GM23338 (cell line): ENCODE data around the gene DDR2. TPM values are rescaled to one million over a fixed set of nuclear protein-coding genes. Genes with fewer than 3 reads are reported as not detected.

Experiments used
- ATAC-seq: fragments of 200-7000 bp; cut with Tn5 transposase; 3 replicates; pipeline ENCODE4 v1.9.1; 2020
- DNase-seq: peaks from one replicate; pipeline ENCODE4 v3.0.0-alpha.2; 2015; ENCODE audit warnings: low spot score
- H2AFZ ChIP-seq: fragments of 200-600 bp; sonication (generic); 2 replicates; pipeline ENCODE4 v1.8.0; 2016; ENCODE audit warnings: antibody characterized with exemption, mild to moderate bottlenecking, moderate library complexity
- H3F3A ChIP-seq: fragments of 200-600 bp; sonication (generic); replicated peaks from 2 replicates; pipeline ENCODE4 v1.8.0; 2017; ENCODE audit warnings: antibody characterized with exemption, mixed run types, low read depth
- H3K27ac ChIP-seq: fragments of 200-600 bp; sonication (generic); 2 replicates; pipeline ENCODE4 v1.6.1; 2016; ENCODE audit warnings: low read depth
- H3K27me3 ChIP-seq: fragments of 200-600 bp; sonication (generic); 2 replicates; pipeline ENCODE4 v1.8.0; 2016; ENCODE audit warnings: mild to moderate bottlenecking, mixed run types, moderate library complexity; ENCODE audit not compliant: insufficient read depth
- H3K36me3 ChIP-seq: fragments of 200-600 bp; sonication (generic); 2 replicates; pipeline ENCODE4 v1.8.0; 2016; ENCODE audit warnings: mild to moderate bottlenecking; ENCODE audit not compliant: insufficient read depth
- H3K4me1 ChIP-seq: fragments of 200-600 bp; sonication (generic); 2 replicates; pipeline ENCODE4 v1.8.0; 2016; ENCODE audit warnings: mild to moderate bottlenecking, moderate library complexity; ENCODE audit not compliant: insufficient read depth
- H3K4me2 ChIP-seq: fragments of 200-600 bp; sonication (generic); 2 replicates; pipeline ENCODE4 v1.7.1; 2017; ENCODE audit warnings: mixed run types
- H3K4me3 ChIP-seq: fragments of 200-600 bp; sonication (generic); 2 replicates; pipeline ENCODE4 v1.6.1; 2016; ENCODE audit warnings: mixed run types
- H3K79me2 ChIP-seq: fragments of 200-600 bp; sonication (generic); replicated peaks from 2 replicates; pipeline ENCODE4 v1.8.0; 2017; ENCODE audit warnings: mild to moderate bottlenecking; ENCODE audit not compliant: insufficient read depth
- H3K9me2 ChIP-seq: fragments of 200-600 bp; sonication (generic); 2 replicates; pipeline ENCODE4 v1.8.0; 2017; ENCODE audit not compliant: insufficient read depth
- H4K20me1 ChIP-seq: fragments of 200-600 bp; sonication (generic); replicated peaks from 2 replicates; pipeline ENCODE4 v1.8.0; 2017; ENCODE audit warnings: mild to moderate bottlenecking; ENCODE audit not compliant: insufficient read depth
- H3K27ac Mint-ChIP-seq: 2 replicates; pipeline ENCODE4 v1.8.0; 2020; ENCODE audit warnings: inconsistent platforms, mild to moderate bottlenecking, moderate library complexity, mixed read lengths
- H3K27me3 Mint-ChIP-seq: 3 replicates; pipeline ENCODE4 v1.8.0; 2022; ENCODE audit warnings: low read depth, mild to moderate bottlenecking, moderate library complexity, mixed read lengths, inconsistent platforms; ENCODE audit not compliant: insufficient read depth, poor library complexity
- H3K36me3 Mint-ChIP-seq: 3 replicates; pipeline ENCODE4 v1.8.0; 2021; ENCODE audit warnings: low read depth, mild to moderate bottlenecking, inconsistent platforms, moderate library complexity, mixed read lengths
- H3K4me1 Mint-ChIP-seq: 3 replicates; pipeline ENCODE4 v1.8.0; 2020; ENCODE audit warnings: mild to moderate bottlenecking, inconsistent platforms, mixed read lengths
- H3K4me3 Mint-ChIP-seq: 3 replicates; pipeline ENCODE4 v1.8.0; 2021; ENCODE audit warnings: moderate library complexity, mild to moderate bottlenecking, inconsistent platforms, mixed read lengths
- H3K9me3 Mint-ChIP-seq: 3 replicates; pipeline ENCODE4 v1.8.0; 2020; ENCODE audit warnings: moderate library complexity, mild to moderate bottlenecking, inconsistent platforms, mixed read lengths
- CREB1 ChIP-seq: fragments of 250-450 bp; sonication (Bioruptor Pico); IDR thresholded peaks from 2 replicates; pipeline ENCODE4 v1.5.0; 2020; ENCODE audit warnings: low read depth, mild to moderate bottlenecking, moderate library complexity
- ETS1 ChIP-seq: IDR thresholded peaks from 2 replicates; pipeline ENCODE4 v1.6.1; 2016; ENCODE audit warnings: antibody characterized with exemption
- EZH2 ChIP-seq: fragments of 200-600 bp; sonication (generic); IDR thresholded peaks from one replicate; pipeline ENCODE4 v1.8.0; 2017; ENCODE audit warnings: antibody characterized with exemption, mild to moderate bottlenecking, low read depth; ENCODE audit not compliant: unreplicated experiment
- EZH2phosphoT487 ChIP-seq: fragments of 200-600 bp; sonication (generic); IDR thresholded peaks from one replicate; pipeline ENCODE4 v1.8.1; 2018; ENCODE audit warnings: antibody characterized with exemption; ENCODE audit not compliant: unreplicated experiment
- NANOG ChIP-seq: IDR thresholded peaks from 2 replicates; pipeline ENCODE4 v1.6.1; 2016; ENCODE audit warnings: antibody characterized with exemption, borderline replicate concordance
- REST ChIP-seq: IDR thresholded peaks from one replicate; pipeline ENCODE4 v1.6.1; 2018; ENCODE audit warnings: antibody characterized with exemption; ENCODE audit not compliant: unreplicated experiment
- STAT1 ChIP-seq: IDR thresholded peaks from one replicate; pipeline ENCODE4 v1.6.1; 2016; ENCODE audit warnings: antibody characterized with exemption; ENCODE audit not compliant: unreplicated experiment
- ZNF114 ChIP-seq: fragments of 250-450 bp; sonication (Bioruptor Pico); IDR thresholded peaks from 2 replicates; pipeline ENCODE4 v1.5.0; 2020; ENCODE audit warnings: mild to moderate bottlenecking, moderate library complexity
- ZNF331 ChIP-seq: fragments of 250-450 bp; sonication (Bioruptor Pico); IDR thresholded peaks from 2 replicates; pipeline ENCODE4 v1.5.0; 2020; ENCODE audit warnings: low read depth, mild to moderate bottlenecking, moderate library complexity
- ZNF462 ChIP-seq: fragments of 250-450 bp; sonication (Bioruptor Pico); IDR thresholded peaks from 2 replicates; pipeline ENCODE4 v1.5.0; 2020; ENCODE audit warnings: mild to moderate bottlenecking, moderate library complexity
- polyA plus RNA-seq: library from polyadenylated mRNA; unstranded; fragments of >200 nt; fragmentation: Nextera tagmentation; extraction: Ambion mirVana; gene quantifications from 2 replicates; pipeline ENCODE4 v1.2.1, GENCODE V29; 2016
- total RNA-seq: library from RNA; depleted of rRNA; stranded (reverse); fragments of >200 nt; shearing (Covaris generic); gene quantifications from 2 replicates; pipeline ENCODE4 v1.2.3, GENCODE V29; 2014

Gene DDR2
- total and polyA plus RNA-seq, 2 experiments from 2014 or later = 0.66 to 1.8 TPM

- TF ChIP-seq REST (no peak), EZH2phosphoT487 (no peak), ZNF114 (CRISPR knock-in tag) (no peak), ETS1 (no peak)
These were observed 38.8 kb downstream of the DDR2 start (continued) for GRCh38 chr1:162670928-162671663.

DNA sequence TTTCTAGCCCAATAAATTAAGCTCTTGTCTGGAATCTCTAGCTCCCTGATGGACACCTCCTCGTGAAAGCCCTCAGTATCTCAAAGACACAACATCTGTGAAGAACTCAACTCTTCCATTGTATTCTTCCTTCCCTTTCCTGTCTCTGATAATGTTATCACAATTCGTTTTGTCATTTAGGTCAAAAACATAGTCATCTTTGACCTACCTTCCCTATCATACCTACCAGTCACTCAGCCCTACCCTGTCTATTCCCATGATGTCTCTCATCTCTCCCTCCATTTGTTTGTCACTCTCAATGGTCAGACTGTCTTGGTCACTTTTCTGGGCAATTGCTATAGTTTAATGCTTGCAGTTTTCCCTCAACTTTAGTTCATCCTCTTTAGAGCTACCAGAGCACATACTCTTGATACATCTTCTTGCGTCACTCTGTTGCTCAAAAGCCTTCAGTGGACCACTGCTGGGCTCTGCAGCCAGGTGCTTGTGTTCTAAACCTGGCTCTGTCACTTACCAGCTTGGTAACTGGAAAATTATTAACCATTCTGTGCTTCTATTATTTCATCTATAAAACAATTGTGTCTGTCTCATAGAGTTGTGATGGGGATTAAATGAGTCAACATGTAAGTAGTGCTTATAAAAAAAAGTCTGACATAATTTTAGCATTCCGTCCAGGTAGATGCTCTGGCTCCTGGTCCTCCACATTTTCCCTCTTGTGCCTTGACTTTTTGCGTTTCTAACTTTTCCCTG, 39.6 kb downstream of the DDR2 start:
- H3K4me1 ChIP-seq = no peaks in the 10 kb centered on the region
- no peak overlapping the region for H3K4me3 ChIP-seq
- no peaks in the 10 kb centered on the region for H3K27me3 ChIP-seq
- H3K9me3 Mint-ChIP-seq = no peaks in the 10 kb centered on the region
- H2AFZ ChIP-seq = no peak overlapping the region
- no peak overlapping the region for H3K4me2 ChIP-seq
- H3K4me3 Mint-ChIP-seq = no peak overlapping the region
- H3F3A ChIP-seq = no peaks in the 10 kb centered on the region
- DNase-seq (no peak), ATAC-seq (no peak)
- no peaks in the 10 kb centered on the region for H3K79me2 ChIP-seq
- H3K36me3 ChIP-seq = no peaks in the 10 kb centered on the region
- H3K27ac Mint-ChIP-seq = no peak overlapping the region
- H3K4me1 Mint-ChIP-seq = no peaks in the 10 kb centered on the region
- no peaks in the 10 kb centered on the region for H3K27me3 Mint-ChIP-seq
- H3K36me3 Mint-ChIP-seq = no peaks in the 10 kb centered on the region
- H3K9me2 ChIP-seq = no peaks in the 10 kb centered on the region
- H4K20me1 ChIP-seq = no peaks in the 10 kb centered on the region
- no peak overlapping the region for H3K27ac ChIP-seq
- TF ChIP-seq STAT1 (no peak), NANOG (no peak), CREB1 (CRISPR knock-in tag) (no peak), ZNF114 (CRISPR knock-in tag) (no peak), ZNF462 (CRISPR knock-in tag) (no peak), EZH2 (no peak), ZNF331 (CRISPR knock-in tag) (no peak), ETS1 (no peak)
